GM23248 (cell line): ENCODE measurements around the gene TRAM2. TPM values are rescaled to one million over a fixed set of nuclear protein-coding genes. Genes with fewer than 3 reads are reported as not detected.

ENCODE experiments used
- DNase-seq: peaks from one replicate; pipeline ENCODE4 v3.0.0-alpha.2; 2015
- H2AFZ ChIP-seq: fragments of 200-600 bp; sonication (generic); 2 replicates; pipeline ENCODE4 v1.6.1; 2016; ENCODE audit warnings: antibody characterized with exemption
- H3F3A ChIP-seq: fragments of 200-600 bp; sonication (generic); 2 replicates; pipeline ENCODE4 v1.6.1; 2016; ENCODE audit warnings: mild to moderate bottlenecking, antibody characterized with exemption, mixed run types; ENCODE audit not compliant: insufficient read depth
- H3K27ac ChIP-seq: fragments of 200-600 bp; sonication (generic); 2 replicates; pipeline ENCODE4 v1.5.1; 2016; ENCODE audit warnings: mild to moderate bottlenecking
- H3K27me3 ChIP-seq: fragments of 200-600 bp; sonication (generic); replicated peaks from 2 replicates; pipeline ENCODE4 v1.6.1; 2016; ENCODE audit warnings: mild to moderate bottlenecking; ENCODE audit not compliant: insufficient read depth
- H3K36me3 ChIP-seq: fragments of 200-600 bp; sonication (generic); 2 replicates; pipeline ENCODE4 v1.6.1; 2016; ENCODE audit warnings: low read depth, mild to moderate bottlenecking
- H3K4me1 ChIP-seq: fragments of 200-600 bp; sonication (generic); 2 replicates; pipeline ENCODE4 v1.6.1; 2016; ENCODE audit warnings: mild to moderate bottlenecking; ENCODE audit not compliant: insufficient read depth
- H3K4me2 ChIP-seq: fragments of 200-600 bp; sonication (generic); one replicate; pipeline ENCODE4 v1.6.1; 2016; ENCODE audit warnings: mild to moderate bottlenecking; ENCODE audit not compliant: unreplicated experiment
- H3K4me3 ChIP-seq: fragments of 200-600 bp; sonication (generic); 2 replicates; pipeline ENCODE4 v1.5.1; 2016; ENCODE audit warnings: mild to moderate bottlenecking
- H3K79me2 ChIP-seq: fragments of 200-600 bp; sonication (generic); 2 replicates; pipeline ENCODE4 v1.6.1; 2016; ENCODE audit warnings: mild to moderate bottlenecking; ENCODE audit not compliant: insufficient read depth
- H3K9ac ChIP-seq: fragments of 200-600 bp; sonication (generic); 2 replicates; pipeline ENCODE4 v1.6.1; 2016; ENCODE audit warnings: mild to moderate bottlenecking
- H3K9me2 ChIP-seq: fragments of 200-600 bp; sonication (generic); 2 replicates; pipeline ENCODE4 v1.6.1; 2016; ENCODE audit warnings: mixed run types, mild to moderate bottlenecking, moderate library complexity; ENCODE audit not compliant: insufficient read depth
- H3K9me3 ChIP-seq: fragments of 200-600 bp; sonication (generic); one replicate; pipeline ENCODE4 v1.6.1; 2017; ENCODE audit warnings: low read depth
- H4K20me1 ChIP-seq: fragments of 200-600 bp; sonication (generic); 2 replicates; pipeline ENCODE4 v1.6.0; 2016; ENCODE audit not compliant: insufficient read depth
- EZH2 ChIP-seq: fragments of 200-600 bp; sonication (generic); IDR thresholded peaks from 2 replicates; pipeline ENCODE4 v1.6.1; 2018; ENCODE audit warnings: antibody characterized with exemption, mild to moderate bottlenecking; ENCODE audit not compliant: insufficient read depth, poor library complexity, severe bottlenecking
- EZH2phosphoT487 ChIP-seq: fragments of 200-600 bp; sonication (generic); IDR thresholded peaks from 2 replicates; pipeline ENCODE4 v1.6.1; 2018; ENCODE audit warnings: antibody characterized with exemption, moderate library complexity, mild to moderate bottlenecking, low read depth; ENCODE audit not compliant: insufficient read depth
- WGBS, 2 experiments: methylation state at CpG; one replicate each; pipeline ENCODE4 v1.1.6; 2015 to 2017; ENCODE audit warnings: low lambda C conversion rate in 2 of 2, low coverage in 1 of 2; ENCODE audit errors: missing lambda C conversion rate in 2 of 2; 5-methylcytosine and 5-hydroxymethylcytosine counted together
- in situ Hi-C: fragments of 300-500 bp; cut with MboI; formaldehyde crosslinking; loops from 2 replicates; pipeline ENCODE4 v1.15.0; 2020
- polyA plus RNA-seq: library from polyadenylated mRNA; unstranded; fragments of >200 nt; fragmentation: Nextera tagmentation; extraction: Ambion mirVana; gene quantifications from 2 replicates; pipeline ENCODE4 v1.2.1, GENCODE V29; 2016
- total RNA-seq: library from RNA; depleted of rRNA; stranded (reverse); fragments of >200 nt; shearing (Covaris generic); gene quantifications from 2 replicates; pipeline ENCODE4 v1.2.3, GENCODE V29; 2014

The TRAM2 gene
- total and polyA plus RNA-seq, 2 experiments from 2014 or later: 141 to 174 TPM

DNA sequence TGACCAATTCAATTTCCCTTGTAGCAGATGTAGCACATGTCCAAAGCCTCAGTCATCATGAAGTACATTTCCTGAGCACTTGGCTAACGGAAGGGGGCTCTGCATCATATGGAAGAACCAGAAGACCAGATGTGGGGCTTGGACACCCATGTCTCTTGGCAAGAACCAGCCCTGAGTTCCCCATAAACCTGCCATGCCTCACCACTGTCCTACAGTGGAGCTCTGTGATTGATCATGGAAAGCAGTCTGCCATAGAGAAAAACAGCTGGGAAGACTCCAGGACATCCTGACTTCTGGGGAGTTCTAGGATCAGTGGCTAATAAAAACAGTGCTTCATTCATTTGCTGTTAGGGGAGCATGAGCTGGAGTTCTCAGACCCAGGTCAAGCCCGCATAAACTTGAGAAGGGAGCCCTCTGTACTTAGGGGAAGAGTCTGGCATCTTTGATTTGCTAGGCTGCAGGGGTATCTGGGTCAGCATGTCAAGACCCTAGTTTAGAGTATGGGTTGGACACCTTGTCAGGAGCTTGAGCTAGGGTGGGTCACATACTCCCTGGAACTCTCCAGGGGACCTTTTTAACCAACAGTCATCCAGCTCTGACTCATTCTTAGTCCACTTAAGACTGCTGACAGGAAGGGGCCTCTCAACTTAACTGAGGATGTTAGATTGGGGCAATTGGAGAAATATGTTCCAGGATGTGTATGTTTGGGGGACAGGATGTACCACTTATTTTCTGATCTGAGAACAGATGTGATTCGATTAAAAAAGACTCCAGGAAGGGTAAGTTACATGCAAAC, 26.3 kb upstream of the TRAM2 start:
- Histone ChIP-seq H3K4me1 (peaks cover 24% of the 10 kb centered on the region), H3K79me2 (no peaks in the 10 kb centered on the region), H3F3A (peaks cover 21% of the 10 kb centered on the region), H4K20me1 (no peaks in the 10 kb centered on the region), H3K4me2 (peak overlapping the region; percentile 35), H3K4me3 (no peak overlapping the region), H3K9me3 (no peaks in the 10 kb centered on the region), H3K27ac (peak overlapping the region; percentile 64), H3K27me3 (no peaks in the 10 kb centered on the region), H3K9me2 (no peaks in the 10 kb centered on the region), H2AFZ (0 out of 2 replicates have a peak overlapping the region, but pooled peaks have one; percentile 14), H3K36me3 (no peaks in the 10 kb centered on the region), H3K9ac (0 out of 2 replicates have a peak overlapping the region, but pooled peaks have one; percentile 10)
- WGBS, 2 experiments: 40 to 43% methylated on average over 3 of the region's 3 CpGs
- in situ Hi-C loops: no loop called here
- peak; percentile 84 for DNase-seq
- TF ChIP-seq EZH2phosphoT487 (no peak), EZH2 (no peak)

DNA sequence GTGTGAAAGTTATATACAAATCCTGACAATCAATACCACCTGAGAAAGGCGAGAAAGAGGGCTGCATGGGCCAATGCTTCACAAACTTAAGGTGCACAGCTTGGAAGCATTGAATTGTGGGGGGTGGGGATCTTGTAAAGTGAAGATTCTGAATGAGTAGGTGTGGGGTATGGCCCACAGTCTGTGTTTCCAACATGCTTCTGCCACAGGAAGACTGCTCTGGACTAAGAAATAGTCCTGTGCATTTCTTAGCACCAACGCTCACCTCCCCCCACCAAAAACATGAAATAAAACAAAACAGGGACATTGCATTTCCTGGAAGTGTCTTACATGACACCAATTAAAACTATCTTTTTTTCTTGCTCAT, 21.9 kb upstream of the TRAM2 start:
- H2AFZ ChIP-seq: peak overlapping the region; percentile 88
- in situ Hi-C loops: loop anchor here (10.0 kb wide), 1 partner anchor 184 kb away; no protein-coding TSS in a partner anchor

DNA sequence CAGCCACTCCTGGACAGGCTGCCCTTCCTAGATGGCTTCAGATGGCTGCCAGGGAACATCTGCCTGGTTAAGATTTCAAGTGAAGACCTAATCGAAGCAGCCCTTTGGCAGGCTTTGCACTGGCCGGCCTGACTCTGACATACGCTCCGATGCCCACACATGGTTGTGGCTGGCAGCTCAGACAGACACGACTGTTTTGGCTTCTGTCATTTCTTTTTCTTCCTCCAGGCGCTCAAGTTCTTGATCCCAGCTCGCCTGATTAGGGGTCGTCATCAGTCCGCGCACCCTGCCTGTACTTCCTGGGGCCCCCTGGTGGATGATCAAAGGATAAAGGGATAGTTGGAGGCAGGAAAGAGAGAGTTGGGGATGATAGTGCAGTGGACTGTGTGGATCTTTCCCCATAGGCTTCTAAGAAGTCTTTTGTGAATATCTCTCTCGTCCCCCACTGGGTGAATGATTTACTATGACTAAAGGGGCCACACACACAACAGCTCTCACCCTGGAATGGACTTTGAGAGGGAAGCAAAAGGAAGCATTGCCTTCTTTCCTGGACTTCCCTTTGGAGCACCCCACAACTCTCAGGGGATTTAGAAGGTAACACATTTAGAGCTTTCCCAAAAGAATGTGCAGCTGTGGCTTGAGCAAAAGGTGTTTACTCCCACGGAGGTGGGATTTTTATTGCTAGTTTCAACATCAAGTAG, 21.4 kb upstream of the TRAM2 start:
- Histone ChIP-seq H3K27me3 (no peaks in the 10 kb centered on the region), H3K79me2 (no peaks in the 10 kb centered on the region), H3K27ac (peak overlapping the region; percentile 96), H3K9me3 (no peaks in the 10 kb centered on the region), H4K20me1 (no peaks in the 10 kb centered on the region), H3K4me2 (peak overlapping the region; percentile 50), H3K4me1 (peaks cover 58% of the 10 kb centered on the region), H3K4me3 (peak overlapping the region; percentile 33), H3K9me2 (no peaks in the 10 kb centered on the region), H3K36me3 (no peaks in the 10 kb centered on the region), H3K9ac (peak overlapping the region; percentile 64), H3F3A (peaks cover 55% of the 10 kb centered on the region), H2AFZ (peak overlapping the region; percentile 88)
- no peak for TF ChIP-seq EZH2phosphoT487
- no peak for TF ChIP-seq EZH2
- in situ Hi-C loops: loop anchor here (10.0 kb wide), 1 partner anchor 183 kb away; no protein-coding TSS in a partner anchor
- peak; percentile 93 for DNase-seq
- WGBS, 2 experiments: 10 to 15% methylated on average over 12 of the region's 12 CpGs

More for the DNA sequence above, 21.9 kb upstream of the TRAM2 start:
- no peak overlapping the region for H3K4me2 ChIP-seq
- H3K4me3 ChIP-seq: no peak overlapping the region
- no peaks in the 10 kb centered on the region for H4K20me1 ChIP-seq
- no peak for DNase-seq
- 0 out of 2 replicates have a peak overlapping the region, but pooled peaks have one; percentile 64 for H3K9ac ChIP-seq
- WGBS, 2 experiments: 95 to 98% methylated on average over 2 of the region's 2 CpGs
- H3K9me2 ChIP-seq: no peaks in the 10 kb centered on the region
- H3F3A ChIP-seq: peaks cover 55% of the 10 kb centered on the region
- H3K36me3 ChIP-seq: no peaks in the 10 kb centered on the region
- no peaks in the 10 kb centered on the region for H3K9me3 ChIP-seq
- no peaks in the 10 kb centered on the region for H3K79me2 ChIP-seq
- no peaks in the 10 kb centered on the region for H3K27me3 ChIP-seq
- peaks cover 63% of the 10 kb centered on the region for H3K4me1 ChIP-seq
- no peak overlapping the region for H3K27ac ChIP-seq
- TF ChIP-seq EZH2 (no peak), EZH2phosphoT487 (no peak)

DNA sequence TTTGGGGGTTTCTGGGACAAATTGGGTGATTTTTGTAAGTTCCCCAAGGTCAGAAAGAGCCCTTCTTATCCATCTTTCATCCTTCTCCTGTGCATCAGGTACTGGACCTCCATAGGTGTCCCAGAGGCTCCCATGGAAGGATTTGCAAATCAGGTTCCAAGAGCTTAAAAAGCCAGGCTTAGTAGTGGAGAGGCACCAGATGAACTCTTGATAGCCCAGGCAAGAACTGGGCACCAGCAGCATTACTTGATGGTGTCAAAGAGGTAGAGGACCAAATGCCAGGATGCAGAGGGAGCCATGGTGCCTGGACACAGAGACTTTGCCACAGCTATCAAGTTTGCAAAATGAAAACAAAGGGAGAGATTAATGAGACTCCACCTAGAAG, 20.9 kb upstream of the TRAM2 start:
- H3K27ac ChIP-seq: peak overlapping the region; percentile 96
- no peaks in the 10 kb centered on the region for H3K79me2 ChIP-seq
- H3K4me2 ChIP-seq: peak overlapping the region; percentile 50
- H3K9ac ChIP-seq: peak overlapping the region; percentile 64
- no peak for DNase-seq
- no peak for TF ChIP-seq EZH2phosphoT487
- no peak for TF ChIP-seq EZH2
- no peaks in the 10 kb centered on the region for H3K9me2 ChIP-seq
- H3K36me3 ChIP-seq: no peaks in the 10 kb centered on the region
- H2AFZ ChIP-seq: peak overlapping the region; percentile 88
- no peaks in the 10 kb centered on the region for H4K20me1 ChIP-seq
- peak overlapping the region; percentile 33 for H3K4me3 ChIP-seq
- H3K9me3 ChIP-seq: no peaks in the 10 kb centered on the region
- H3F3A ChIP-seq: peaks cover 53% of the 10 kb centered on the region
- peaks cover 52% of the 10 kb centered on the region for H3K4me1 ChIP-seq
- H3K27me3 ChIP-seq: no peaks in the 10 kb centered on the region
- in situ Hi-C loops: loop anchor here (10.0 kb wide), 1 partner anchor 183 kb away; no protein-coding TSS in a partner anchor
